BLaER1 (cell line): ENCODE measurements around the gene PTGFRN.

ENCODE experiments used
- H3K27ac ChIP-seq: shearing (Covaris generic); formaldehyde crosslinking; 2 replicates; pipeline ENCODE4 v1.8.1; 2022
- H3K27me3 ChIP-seq: shearing (Covaris generic); formaldehyde crosslinking; 2 replicates; pipeline ENCODE4 v1.8.1; 2022
- H3K36me3 ChIP-seq: shearing (Covaris generic); formaldehyde crosslinking; 2 replicates; pipeline ENCODE4 v1.8.1; 2022
- H3K4me1 ChIP-seq: shearing (Covaris generic); formaldehyde crosslinking; 2 replicates; pipeline ENCODE4 v1.8.1; 2022
- H3K4me2 ChIP-seq: shearing (Covaris generic); formaldehyde crosslinking; 2 replicates; pipeline ENCODE4 v1.8.1; 2022
- H3K4me3 ChIP-seq: shearing (Covaris generic); formaldehyde crosslinking; 2 replicates; pipeline ENCODE4 v1.8.1; 2022
- H3K9ac ChIP-seq: shearing (Covaris generic); formaldehyde crosslinking; 2 replicates; pipeline ENCODE4 v1.8.1; 2022
- H3K9me3 ChIP-seq: shearing (Covaris generic); formaldehyde crosslinking; 2 replicates; pipeline ENCODE4 v1.8.1; 2022
- H4K20me1 ChIP-seq: shearing (Covaris generic); formaldehyde crosslinking; 2 replicates; pipeline ENCODE4 v1.8.1; 2022
- Cebpa-rat ChIP-seq: shearing (Covaris generic); IDR thresholded peaks from 2 replicates; pipeline ENCODE4 v1.8.1; 2022

PTGFRN gene

DNA sequence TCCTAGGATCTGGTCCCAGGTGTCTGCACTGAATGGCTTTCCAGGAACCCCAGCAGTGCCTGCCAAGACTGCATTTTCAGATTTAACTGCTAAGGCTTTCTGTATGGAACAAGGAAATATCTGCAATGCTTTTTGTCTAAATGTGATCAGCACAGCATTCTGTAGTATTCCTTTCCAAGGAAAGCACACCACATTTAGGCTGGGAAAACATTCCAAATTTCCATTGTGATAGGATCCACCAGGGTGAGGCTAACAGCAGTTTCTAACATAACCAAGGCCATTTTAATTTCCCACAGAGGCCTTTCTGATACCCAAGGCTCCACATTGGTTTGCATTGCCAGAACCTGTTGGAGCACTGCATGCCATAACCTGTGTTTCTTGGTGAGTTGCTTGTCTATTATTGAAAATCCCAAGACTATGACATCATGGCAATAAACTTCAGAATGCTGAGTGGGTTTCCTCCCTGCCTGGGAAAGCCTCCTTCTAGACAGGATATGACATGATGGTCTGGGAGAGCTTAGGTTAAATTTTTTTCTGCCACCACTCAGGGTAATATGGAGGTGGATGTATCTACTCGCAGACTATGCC, 23.3 kb upstream of the PTGFRN start:
- Histone ChIP-seq H3K36me3 (no peaks in the 10 kb centered on the region), H3K4me1 (peaks cover 30% of the 10 kb centered on the region), H4K20me1 (no peaks in the 10 kb centered on the region), H3K4me3 (no peak overlapping the region), H3K27ac (no peak overlapping the region), H3K27me3 (no peaks in the 10 kb centered on the region), H3K4me2 (no peak overlapping the region), H3K9ac (no peak overlapping the region), H3K9me3 (no peaks in the 10 kb centered on the region)
- no peak for TF ChIP-seq Cebpa-rat

DNA sequence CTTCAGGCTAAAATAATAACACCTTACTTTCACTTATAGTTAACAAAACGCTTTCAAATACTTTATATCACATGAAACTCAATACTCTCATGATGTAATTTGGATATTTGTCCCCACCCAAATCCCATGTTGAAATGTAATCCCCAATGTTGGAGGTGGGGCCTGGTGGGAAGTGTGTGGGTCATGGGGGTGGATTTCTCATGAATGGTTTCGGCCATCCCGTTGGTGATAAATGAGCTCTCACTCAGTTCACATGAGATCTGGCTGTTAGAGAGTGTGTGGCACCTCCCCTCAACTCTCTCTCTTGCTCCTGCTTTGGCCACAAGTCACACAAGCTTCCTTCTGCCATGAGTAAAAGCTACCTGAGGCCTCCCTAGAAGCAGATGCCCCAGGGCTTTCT, 22.5 kb upstream of the PTGFRN start:
- TF ChIP-seq Cebpa-rat = no peak
- Histone ChIP-seq H4K20me1 (no peaks in the 10 kb centered on the region), H3K27ac (no peak overlapping the region), H3K9me3 (no peaks in the 10 kb centered on the region), H3K4me1 (peaks cover 30% of the 10 kb centered on the region), H3K27me3 (no peaks in the 10 kb centered on the region), H3K36me3 (no peaks in the 10 kb centered on the region), H3K4me3 (no peak overlapping the region), H3K4me2 (no peak overlapping the region), H3K9ac (no peak overlapping the region)

DNA sequence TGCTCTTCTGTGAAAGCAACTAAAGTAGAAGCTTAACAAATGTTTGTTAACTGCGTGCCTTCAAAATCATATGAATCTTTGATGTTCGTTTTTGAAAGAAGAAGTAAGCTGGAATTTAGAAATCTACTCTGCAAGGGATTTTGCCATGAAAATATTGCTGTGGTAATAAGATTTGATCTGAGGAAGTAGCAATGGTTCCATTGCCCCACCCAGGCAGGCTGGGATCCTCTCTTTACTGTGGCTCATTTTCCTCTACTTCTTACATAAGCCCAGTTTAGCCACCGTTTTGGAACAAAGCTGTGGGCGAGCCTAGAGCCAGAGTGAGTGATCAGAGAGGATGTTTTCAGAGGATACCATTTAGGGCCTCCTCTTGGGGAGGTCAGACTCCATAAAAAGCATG, 20.3 kb upstream of the PTGFRN start:
- H3K4me2 ChIP-seq = no peak overlapping the region
- H3K4me3 ChIP-seq = no peak overlapping the region
- H3K27ac ChIP-seq = no peak overlapping the region
- H3K4me1 ChIP-seq = peaks cover 11% of the 10 kb centered on the region
- no peaks in the 10 kb centered on the region; the same call in 1 of the 2 replicates for H3K9me3 ChIP-seq
- no peaks in the 10 kb centered on the region for H4K20me1 ChIP-seq
- no peak for TF ChIP-seq Cebpa-rat
- no peaks in the 10 kb centered on the region for H3K36me3 ChIP-seq
- H3K27me3 ChIP-seq = no peaks in the 10 kb centered on the region
- H3K9ac ChIP-seq = no peak overlapping the region

DNA sequence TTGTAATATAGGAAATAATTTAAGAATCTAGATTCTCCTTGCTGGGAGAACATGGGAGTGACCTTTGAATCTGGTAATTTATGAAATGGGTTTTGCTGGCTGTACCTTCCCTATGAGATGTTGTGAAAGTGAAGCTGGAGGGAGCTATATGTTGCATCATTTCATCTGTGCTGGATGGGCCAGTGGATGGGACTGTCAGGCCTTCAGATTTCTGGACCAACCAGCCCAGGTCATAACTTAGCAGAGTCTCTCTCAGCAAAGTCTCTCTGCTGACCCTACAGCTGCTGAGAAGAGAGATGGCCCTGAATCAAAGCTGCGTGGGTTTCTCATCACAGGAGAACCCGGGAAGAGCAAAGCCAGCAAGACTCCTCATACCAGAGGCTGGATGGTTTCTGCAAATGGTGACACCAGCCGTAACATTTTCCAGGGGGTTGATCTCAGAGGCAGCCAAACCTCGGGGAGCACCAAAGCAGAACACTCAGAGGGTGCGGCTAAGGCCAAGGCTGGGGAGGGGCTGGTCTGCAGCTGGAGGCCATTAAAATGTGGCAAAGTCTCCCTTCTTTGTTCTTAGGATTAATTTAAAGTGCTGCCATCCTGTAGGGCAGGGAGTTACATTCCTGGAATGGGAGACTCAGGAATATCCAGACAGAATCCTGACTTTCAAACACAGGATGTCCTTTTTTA, 18.2 kb upstream of the PTGFRN start:
- Histone ChIP-seq H3K4me3 (no peak overlapping the region), H3K9ac (no peak overlapping the region), H4K20me1 (no peaks in the 10 kb centered on the region), H3K9me3 (peaks cover 16% of the 10 kb centered on the region), H3K27me3 (no peaks in the 10 kb centered on the region), H3K4me2 (peak overlapping the region; percentile 29), H3K4me1 (peaks cover 11% of the 10 kb centered on the region), H3K36me3 (no peaks in the 10 kb centered on the region), H3K27ac (no peak overlapping the region)
- TF ChIP-seq Cebpa-rat = no peak

DNA sequence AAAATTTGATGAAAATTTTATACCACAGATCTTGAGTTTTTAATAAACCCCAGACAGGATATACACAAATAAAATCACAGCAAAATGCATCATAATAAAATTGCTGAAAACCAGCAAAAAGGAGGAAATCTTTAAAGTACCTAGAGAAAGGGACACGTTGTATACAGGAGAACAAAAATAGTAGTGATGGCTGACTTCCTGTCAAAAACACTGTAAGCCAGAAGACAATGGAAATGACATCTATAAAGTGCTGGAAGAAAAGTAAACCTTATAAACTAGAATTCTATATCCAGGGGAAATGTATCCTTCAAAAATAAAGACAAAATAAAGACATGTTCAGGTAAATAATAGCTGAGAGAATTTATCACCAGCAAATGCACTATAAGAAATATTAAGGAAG, 14.6 kb upstream of the PTGFRN start:
- Histone ChIP-seq H3K27ac (no peak overlapping the region), H3K9me3 (peaks cover 16% of the 10 kb centered on the region), H3K4me3 (no peak overlapping the region), H3K9ac (no peak overlapping the region), H3K36me3 (no peaks in the 10 kb centered on the region), H3K4me1 (peaks cover 11% of the 10 kb centered on the region), H4K20me1 (no peaks in the 10 kb centered on the region), H3K4me2 (no peak overlapping the region), H3K27me3 (no peaks in the 10 kb centered on the region)
- TF ChIP-seq Cebpa-rat = no peak

DNA sequence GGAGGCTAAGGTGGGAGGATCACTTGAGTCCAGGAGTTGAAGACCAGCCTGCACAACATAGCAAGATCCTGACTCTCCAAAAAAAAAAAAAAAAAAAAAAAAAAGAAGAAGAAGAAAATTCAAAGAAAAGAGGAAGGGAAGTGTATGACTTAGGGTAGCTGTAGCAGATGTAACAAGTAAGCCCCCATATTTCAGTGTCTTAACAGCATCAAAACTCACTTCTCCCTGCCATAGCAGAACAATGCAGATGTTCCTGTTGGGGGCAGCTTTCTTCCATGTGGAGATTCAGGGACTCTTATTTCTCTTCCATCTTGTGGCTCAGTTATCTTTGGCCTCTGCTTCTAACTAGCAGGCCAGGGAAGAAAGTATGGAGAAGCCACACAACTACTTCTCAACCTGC, 10.2 kb upstream of the PTGFRN start:
- Histone ChIP-seq H3K36me3 (no peaks in the 10 kb centered on the region), H3K27ac (no peak overlapping the region), H3K9me3 (peaks cover 16% of the 10 kb centered on the region; the same call in 1 of the 2 replicates), H3K27me3 (no peaks in the 10 kb centered on the region), H3K9ac (no peak overlapping the region), H4K20me1 (no peaks in the 10 kb centered on the region), H3K4me3 (no peak overlapping the region), H3K4me2 (no peak overlapping the region), H3K4me1 (no peaks in the 10 kb centered on the region)
- TF ChIP-seq Cebpa-rat = no peak

DNA sequence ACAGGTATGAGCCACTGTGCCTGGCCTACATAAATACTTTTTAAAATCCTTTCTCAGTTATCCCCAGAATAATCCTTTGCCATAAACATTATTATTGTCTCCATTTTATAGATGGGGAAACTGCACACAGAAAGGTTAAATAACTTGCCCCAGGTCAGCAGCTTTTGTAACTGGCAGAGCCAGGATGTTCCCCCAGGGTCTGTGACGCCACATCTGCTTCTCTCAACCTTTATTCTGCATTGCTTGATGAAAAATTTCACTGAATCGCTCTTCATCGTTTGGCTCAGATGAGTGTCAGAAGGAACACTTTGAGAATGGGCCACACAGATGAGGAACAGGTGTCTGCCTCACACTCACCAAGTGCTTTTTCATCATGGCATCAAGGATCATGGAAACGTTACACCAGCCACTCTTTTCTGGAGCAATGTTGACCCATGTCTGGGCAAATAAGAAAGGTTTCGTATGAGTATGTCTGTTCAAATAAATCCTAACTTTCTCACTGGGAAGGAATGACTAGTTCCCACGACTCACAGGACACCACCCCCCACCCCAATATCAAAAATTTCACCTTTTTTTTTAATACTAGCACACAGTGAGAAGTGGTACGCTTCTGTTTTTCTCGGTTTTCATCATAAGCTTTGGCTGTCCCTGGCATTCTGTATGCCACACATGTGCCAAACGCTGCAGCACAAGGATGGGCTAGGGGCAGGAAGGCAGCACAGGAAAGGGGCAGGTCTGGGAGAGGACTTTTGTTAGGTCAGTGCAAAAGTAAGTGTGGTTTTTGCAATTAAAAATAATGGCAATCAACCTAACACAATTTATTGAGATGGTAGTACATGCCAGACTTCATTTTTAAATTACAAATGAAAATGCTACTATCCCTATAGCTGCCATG, 9.0 kb upstream of the PTGFRN start:
- H3K4me1 ChIP-seq = no peaks in the 10 kb centered on the region
- no peak overlapping the region for H3K4me2 ChIP-seq
- no peak for TF ChIP-seq Cebpa-rat
- H3K27me3 ChIP-seq = no peaks in the 10 kb centered on the region
- H3K9ac ChIP-seq = no peak overlapping the region
- H4K20me1 ChIP-seq = no peaks in the 10 kb centered on the region
- no peaks in the 10 kb centered on the region for H3K36me3 ChIP-seq
- H3K27ac ChIP-seq = no peak overlapping the region
- H3K9me3 ChIP-seq = peaks cover 6% of the 10 kb centered on the region; the same call in 1 of the 2 replicates
- H3K4me3 ChIP-seq = no peak overlapping the region

DNA sequence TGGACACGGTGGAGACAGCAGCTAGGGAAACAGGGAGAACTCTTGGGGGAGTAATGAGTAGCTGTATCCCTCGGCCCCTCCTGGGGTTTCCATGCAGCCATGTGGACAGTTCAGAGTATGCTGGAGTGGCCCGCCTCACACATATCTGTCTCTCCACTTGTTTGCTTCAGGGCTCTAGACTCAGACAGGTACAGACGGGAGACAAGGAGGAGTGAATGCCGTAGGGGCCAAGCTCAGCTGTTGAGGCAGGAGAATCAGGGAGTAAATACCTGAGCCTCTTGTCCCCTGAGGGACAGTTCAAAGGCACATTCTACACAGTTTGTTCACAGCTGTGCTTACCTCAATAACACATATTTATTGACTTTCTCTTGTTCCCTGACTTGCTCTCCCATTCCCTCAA, 7.7 kb upstream of the PTGFRN start:
- TF ChIP-seq Cebpa-rat = no peak
- H3K4me1 ChIP-seq = no peaks in the 10 kb centered on the region
- no peak overlapping the region for H3K4me2 ChIP-seq
- H3K9me3 ChIP-seq = no peaks in the 10 kb centered on the region
- no peaks in the 10 kb centered on the region for H3K27me3 ChIP-seq
- H3K27ac ChIP-seq = no peak overlapping the region
- H3K36me3 ChIP-seq = no peaks in the 10 kb centered on the region
- no peaks in the 10 kb centered on the region for H4K20me1 ChIP-seq
- H3K4me3 ChIP-seq = no peak overlapping the region
- no peak overlapping the region for H3K9ac ChIP-seq

DNA sequence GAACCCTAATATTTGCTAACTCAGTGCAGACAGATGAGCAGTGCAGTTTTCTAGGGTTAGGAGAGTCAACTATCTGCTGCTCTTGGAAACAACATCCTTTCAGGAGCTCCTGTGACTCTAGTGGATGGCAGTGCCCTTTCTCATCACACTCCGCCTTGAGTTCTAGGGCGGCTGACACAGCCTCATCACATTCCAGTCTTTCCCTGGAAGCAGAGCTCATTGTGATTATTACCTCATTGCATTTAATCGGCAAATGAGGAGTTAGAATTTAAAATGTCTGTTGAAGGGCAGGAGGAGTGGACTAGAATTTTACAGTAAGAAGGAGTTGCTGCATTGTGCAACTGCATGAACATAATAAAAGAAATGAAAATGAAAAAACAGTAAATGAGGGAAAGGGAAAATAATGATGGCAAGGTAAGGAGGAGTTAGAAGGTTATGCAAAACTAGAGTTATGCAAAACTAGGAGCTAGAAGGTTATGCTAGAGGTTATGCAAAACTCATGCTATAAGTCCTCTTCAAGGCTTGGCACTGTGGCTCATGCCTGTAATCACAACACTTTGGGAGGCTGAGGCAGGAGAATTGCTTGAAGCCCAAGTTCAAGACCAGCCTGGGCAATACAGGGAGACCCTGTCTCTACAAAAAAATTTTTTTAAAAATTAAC, 6.9 kb upstream of the PTGFRN start:
- Histone ChIP-seq H3K4me2 (no peak overlapping the region), H4K20me1 (no peaks in the 10 kb centered on the region), H3K9me3 (no peaks in the 10 kb centered on the region), H3K27ac (no peak overlapping the region), H3K27me3 (peaks cover 4% of the 10 kb centered on the region; the same call in 1 of the 2 replicates), H3K4me3 (no peak overlapping the region), H3K4me1 (no peaks in the 10 kb centered on the region), H3K36me3 (no peaks in the 10 kb centered on the region), H3K9ac (no peak overlapping the region)
- TF ChIP-seq Cebpa-rat = no peak
